CD4-positive, alpha-beta T cell treated with Interleukin-17A for 1 hour (primary cell): ENCODE measurements around the gene AK3.

Experiments
- DNase-seq: peaks from one replicate; pipeline ENCODE4 v3.0.0-alpha.2; 2020

The AK3 gene

GRCh38 chr9:4701526-4701925, 39.5 kb downstream of the AK3 start:
- no peak for DNase-seq

GRCh38 chr9:4700932-4701331, 40.1 kb downstream of the AK3 start:
- no peak for DNase-seq

- DNase-seq: no peak
Observed at GRCh38 chr9:4700091-4700490, 40.9 kb downstream of the AK3 start.

GRCh38 chr9:4691795-4692194, 49.2 kb downstream of the AK3 start:
- no peak for DNase-seq

- no peak for DNase-seq
Observed at GRCh38 chr9:4690144-4690543, 50.9 kb downstream of the AK3 start.

GRCh38 chr9:4689687-4690104, 51.3 kb downstream of the AK3 start:
- no peak for DNase-seq

- DNase-seq: no peak
Observed at GRCh38 chr9:4689021-4689420, 52.0 kb downstream of the AK3 start.

- DNase-seq: no peak
Observed at GRCh38 chr9:4686584-4686983, 54.4 kb downstream of the AK3 start.

- no peak for DNase-seq
Observed at GRCh38 chr9:4686112-4686511, 54.9 kb downstream of the AK3 start.

GRCh38 chr9:4684820-4685219, 56.2 kb downstream of the AK3 start:
- no peak for DNase-seq

GRCh38 chr9:4680750-4681149, 60.3 kb downstream of the AK3 start:
- DNase-seq: no peak

- peak; percentile 18 for DNase-seq
Observed at GRCh38 chr9:4680173-4680525, 60.9 kb downstream of the AK3 start.

- peak; percentile 98 for DNase-seq
Observed at GRCh38 chr9:4679268-4680172, 61.5 kb downstream of the AK3 start, which contains the start of gene CDC37L1. TSS of gene CDC37L1 (plus strand) at chr9:4679569. CDS start at chr9:4679768, 199 bp downstream.

GRCh38 chr9:4678679-4679267, 62.2 kb downstream of the AK3 start:
- DNase-seq: no peak

- DNase-seq: no peak
Observed at GRCh38 chr9:4677392-4677791, 63.6 kb downstream of the AK3 start.

GRCh38 chr9:4674783-4675182, 66.2 kb downstream of the AK3 start:
- no peak for DNase-seq

GRCh38 chr9:4671737-4672136, 69.3 kb downstream of the AK3 start:
- DNase-seq: no peak

- DNase-seq: no peak
Observed at GRCh38 chr9:4670591-4670990, 70.4 kb downstream of the AK3 start.

- no peak for DNase-seq
Observed at GRCh38 chr9:4669890-4670289, 71.1 kb downstream of the AK3 start.

GRCh38 chr9:4668604-4669003, 72.4 kb downstream of the AK3 start:
- DNase-seq: no peak

- DNase-seq: peak; percentile 36
Observed at GRCh38 chr9:4667681-4668080, 73.3 kb downstream of the AK3 start.

GRCh38 chr9:4666042-4666699, 74.8 kb downstream of the AK3 start, which contains the start of gene SPATA6L:
TSS of gene SPATA6L (minus strand) at chr9:4666480. CDS start at chr9:4666250, 230 bp downstream.
- peak; percentile 46 for DNase-seq

- DNase-seq: no peak
Observed at GRCh38 chr9:4665357-4665756, 75.6 kb downstream of the AK3 start.

GRCh38 chr9:4663956-4664355, 77.0 kb downstream of the AK3 start:
- no peak for DNase-seq
